Stimulated activated CD4-positive, alpha-beta T cell treated with anti-CD3 and anti-CD28 coated beads, Interleukin-1b, Interleukin-23, amount 100 ng/mL, for 48 hours (primary cell): ENCODE measurements around the gene DDX5.
A peak's percentile ranks its signal among the peaks of the same experiment; 100 is the strongest.
"Not testable (repeated sequence)": the region's sequence is repeated elsewhere in the genome, so short reads cannot be mapped to it uniquely, and the experiment has no call there.

Experiments used
- DNase-seq: peaks from one replicate; pipeline ENCODE4 v3.0.0-alpha.2; 2020

DDX5 gene

GRCh38 chr17:64491034-64491860 is 14.8 kb downstream of the DDX5 start:
- DNase-seq, result peak; percentile 50

GRCh38 chr17:64488301-64488700 is 17.8 kb downstream of the DDX5 start:
- DNase-seq, result no peak

DNA sequence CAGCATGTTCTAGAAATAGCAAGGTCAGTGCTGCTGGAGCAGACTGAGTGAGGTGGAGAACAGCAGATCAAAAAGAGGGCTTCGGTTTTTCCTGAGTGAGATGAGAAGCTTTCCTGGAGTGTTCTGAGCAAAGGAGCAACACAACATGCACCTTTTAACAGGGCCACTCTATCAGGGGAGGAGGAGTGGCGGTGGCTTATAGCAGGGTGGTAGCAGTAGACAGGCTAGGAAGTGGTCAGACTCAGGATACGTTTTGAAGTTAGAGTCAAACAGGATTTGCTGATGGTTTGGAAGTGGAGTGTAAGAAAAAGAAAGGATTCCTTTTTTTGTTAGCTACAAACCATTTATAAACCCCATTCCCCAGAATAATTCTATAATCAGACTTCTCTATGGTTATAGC is 21.7 kb downstream of the DDX5 start:
- DNase-seq, result no peak

DNA sequence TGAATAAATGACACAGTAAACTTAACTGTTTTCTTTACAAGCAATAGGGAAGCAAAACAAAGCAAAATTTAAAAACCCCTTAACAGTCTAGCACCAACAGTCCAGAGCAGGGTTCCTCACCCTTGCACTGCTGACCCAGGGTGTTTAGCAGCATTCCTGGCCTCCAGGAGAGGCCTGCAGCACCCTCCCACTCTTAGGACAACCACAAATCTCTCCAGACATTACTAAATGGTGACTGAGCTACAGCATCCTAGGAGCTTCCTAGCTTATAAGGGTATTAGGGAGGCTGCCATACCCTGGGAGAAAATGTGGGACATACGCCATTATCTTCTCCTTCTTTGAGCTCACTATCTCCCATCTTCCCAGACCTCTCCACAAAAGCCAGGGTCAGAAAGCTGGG is 25.1 kb downstream of the DDX5 start:
- no peak for DNase-seq

DNA sequence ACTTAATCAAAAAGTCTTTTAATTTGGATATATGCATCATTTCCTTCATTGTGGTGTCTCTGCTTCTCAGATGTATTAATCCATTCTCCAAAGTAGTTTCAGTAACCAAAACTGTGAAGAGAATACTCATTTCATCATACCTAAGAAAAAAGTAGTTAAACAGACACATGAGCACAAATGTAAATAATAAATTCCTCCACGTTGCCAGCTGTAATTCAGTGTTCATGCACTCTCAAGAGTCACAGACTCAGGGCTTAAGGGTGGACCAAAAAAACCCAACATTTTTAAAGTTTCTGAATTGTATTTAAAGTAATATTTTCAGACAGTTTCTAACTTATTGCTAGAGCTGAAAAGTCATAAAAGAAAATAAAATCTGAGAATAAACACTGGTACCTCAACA is 28.2 kb downstream of the DDX5 start:
- DNase-seq, result no peak

- no peak for DNase-seq
These were observed 33.5 kb downstream of the DDX5 start for GRCh38 chr17:64472564-64472963.

GRCh38 chr17:64471440-64471839 is 34.6 kb downstream of the DDX5 start:
- no peak for DNase-seq

DNA sequence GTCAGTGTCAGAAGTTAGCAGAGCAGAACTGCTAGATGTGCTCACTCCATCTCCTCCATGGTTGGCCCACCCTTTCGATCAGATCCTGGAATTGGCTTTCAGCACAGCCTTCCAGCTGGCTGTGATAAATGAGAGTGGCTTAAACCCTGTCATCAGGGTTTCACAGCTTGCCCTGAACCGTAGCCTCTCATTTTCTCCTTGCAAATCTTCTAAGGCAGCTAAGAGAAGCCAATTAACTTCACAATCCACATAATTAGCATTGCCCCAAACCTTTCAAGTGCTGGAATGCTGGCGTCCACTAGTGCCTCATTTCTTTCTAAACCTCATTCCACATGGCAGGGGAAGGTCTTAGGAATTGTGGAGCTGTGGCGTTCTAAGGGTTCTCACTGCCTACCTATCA is 35.5 kb downstream of the DDX5 start:
- DNase-seq, result no peak

- DNase-seq, result not testable (repeated sequence)
These were observed 39.3 kb downstream of the DDX5 start for GRCh38 chr17:64466834-64467233.

DNA sequence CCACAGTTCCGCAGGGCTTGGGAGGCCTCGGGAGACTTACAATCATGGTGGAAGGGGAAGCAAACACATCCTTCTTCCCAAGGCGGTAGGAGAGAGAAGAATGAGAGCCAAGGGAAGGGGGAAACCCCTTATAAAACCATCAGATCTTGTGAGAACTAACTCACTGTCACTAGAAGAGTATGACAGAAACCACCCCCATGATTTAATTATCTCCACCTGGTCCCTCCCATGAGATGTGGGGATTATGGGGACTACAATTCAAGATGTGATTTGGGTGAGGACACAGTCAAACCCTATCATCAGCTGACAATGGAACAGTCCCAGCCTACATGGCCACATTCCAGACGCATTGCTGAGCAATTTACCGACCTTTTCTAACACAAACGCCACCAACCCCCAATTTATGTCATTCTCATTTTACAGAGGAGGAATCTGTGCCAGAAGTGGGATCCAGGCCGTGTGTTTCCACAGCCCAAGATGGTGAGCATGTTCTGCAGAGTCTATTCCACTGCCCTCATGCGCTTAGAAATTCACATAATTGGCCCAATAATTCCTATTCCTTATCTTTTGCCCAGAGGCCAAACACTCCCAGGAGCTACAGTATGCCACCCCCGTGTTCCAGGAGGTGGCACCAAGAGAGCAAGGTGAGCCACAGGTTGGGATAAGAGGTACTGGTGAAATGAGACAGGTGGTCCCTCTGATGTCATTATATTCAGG is 39.9 kb downstream of the DDX5 start:
- no peak for DNase-seq

GRCh38 chr17:64461788-64462187 is 44.3 kb downstream of the DDX5 start:
- no peak for DNase-seq

DNA sequence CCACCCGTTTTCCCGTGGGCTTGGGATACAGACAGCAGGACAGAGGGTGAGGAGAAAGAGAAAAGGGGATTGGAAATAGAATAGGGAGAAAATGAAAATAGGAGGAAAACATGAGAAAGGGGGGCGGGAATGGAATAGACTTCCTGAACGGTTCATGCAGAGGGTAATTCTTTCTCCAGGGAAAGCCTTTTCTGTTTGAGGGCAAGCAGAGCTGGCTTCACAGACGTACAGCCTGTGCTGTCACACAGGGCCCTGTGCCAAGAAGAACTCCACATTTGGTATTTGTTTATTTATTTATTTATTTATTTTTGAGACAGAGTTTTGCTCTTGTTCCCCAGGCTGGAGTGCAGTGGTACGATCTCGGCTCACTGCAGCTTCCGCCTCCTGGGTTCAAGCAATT is 45.1 kb downstream of the DDX5 start:
- no peak for DNase-seq

GRCh38 chr17:64459818-64460217 is 46.3 kb downstream of the DDX5 start:
- not testable (repeated sequence) for DNase-seq

- DNase-seq, result no peak
These were observed 46.8 kb downstream of the DDX5 start for GRCh38 chr17:64459284-64459747.

DNA sequence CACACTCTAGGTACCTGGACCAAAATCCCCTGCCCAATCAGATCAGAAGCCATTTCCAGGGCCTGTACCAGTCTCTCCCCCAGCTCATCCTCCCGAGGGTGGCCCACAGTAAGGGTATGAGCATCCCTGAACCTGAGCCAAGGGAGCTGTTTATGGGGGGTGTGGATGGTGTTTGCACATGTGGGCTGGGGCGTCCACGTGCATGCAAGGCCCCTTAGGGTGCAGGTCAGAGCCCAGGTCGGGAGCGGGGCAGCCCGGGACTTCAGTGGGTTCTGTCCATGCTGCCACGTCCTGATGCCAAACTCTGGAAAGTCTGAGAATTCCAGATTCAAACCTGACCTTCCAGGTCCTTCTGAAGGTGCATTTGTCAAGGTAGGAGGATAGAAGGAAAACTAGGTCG is 47.3 kb downstream of the DDX5 start:
- DNase-seq, result no peak

DNA sequence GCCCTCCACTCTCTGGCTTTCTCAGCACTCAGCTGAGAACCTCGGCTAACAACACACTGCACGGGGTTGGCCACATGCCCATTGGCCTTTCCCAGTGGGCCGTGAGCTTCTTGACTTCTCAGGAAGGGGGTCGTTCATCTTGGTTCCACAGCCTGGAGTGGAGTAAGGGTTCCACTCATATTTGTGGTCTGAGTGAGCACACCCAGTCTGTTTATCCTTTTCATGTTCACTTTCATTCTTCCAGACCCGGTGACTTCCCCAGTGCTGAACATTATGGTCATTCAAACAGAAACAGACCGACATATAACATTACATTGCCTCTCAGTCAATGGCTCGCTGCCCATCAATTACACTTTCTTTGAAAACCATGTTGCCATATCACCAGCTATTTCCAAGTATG is 48.9 kb downstream of the DDX5 start:
- DNase-seq, result no peak

DNA sequence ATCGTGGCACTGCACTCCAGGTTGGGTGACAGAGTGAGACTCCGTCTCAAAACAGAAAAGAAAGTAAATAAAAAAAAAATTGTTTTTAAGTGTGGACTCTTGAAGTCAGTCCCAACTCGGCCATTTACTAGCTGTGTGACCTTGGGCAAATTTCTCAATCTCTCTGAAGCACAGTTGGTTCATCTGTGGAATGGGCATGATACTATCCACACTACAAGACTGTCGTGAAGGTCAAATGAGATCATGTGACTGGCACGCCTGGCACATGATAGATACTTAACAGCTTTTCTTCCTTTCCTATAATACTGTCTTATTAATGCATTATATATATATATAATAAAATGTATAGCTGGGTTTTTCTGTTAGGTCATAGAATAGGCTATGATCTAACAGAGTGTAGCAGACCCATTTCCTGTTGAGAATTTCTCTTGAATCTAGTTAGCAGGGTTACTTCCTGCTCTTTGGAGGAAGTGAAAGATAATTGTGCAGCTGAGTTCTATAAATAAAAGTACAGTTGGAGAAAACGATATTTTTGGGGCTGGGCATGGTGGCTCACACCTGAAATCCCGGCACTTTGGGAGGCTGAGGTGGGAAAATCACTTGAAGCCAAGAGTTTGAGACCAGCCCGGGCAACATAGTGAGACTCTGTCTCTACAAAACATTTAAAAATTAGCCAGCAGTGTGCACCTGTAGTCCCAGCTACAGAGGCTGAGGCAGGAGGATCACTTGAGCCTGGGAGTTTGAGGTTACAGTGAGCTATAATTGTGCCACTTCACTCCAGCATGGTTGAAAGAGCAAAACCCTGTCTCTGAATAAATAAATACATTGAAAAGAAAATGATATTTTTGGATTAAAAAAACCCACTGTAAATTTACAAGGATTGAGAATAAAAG is 49.9 kb downstream of the DDX5 start:
- DNase-seq, result no peak

GRCh38 chr17:64449545-64449944 is 56.5 kb downstream of the DDX5 start:
- DNase-seq, result no peak

DNA sequence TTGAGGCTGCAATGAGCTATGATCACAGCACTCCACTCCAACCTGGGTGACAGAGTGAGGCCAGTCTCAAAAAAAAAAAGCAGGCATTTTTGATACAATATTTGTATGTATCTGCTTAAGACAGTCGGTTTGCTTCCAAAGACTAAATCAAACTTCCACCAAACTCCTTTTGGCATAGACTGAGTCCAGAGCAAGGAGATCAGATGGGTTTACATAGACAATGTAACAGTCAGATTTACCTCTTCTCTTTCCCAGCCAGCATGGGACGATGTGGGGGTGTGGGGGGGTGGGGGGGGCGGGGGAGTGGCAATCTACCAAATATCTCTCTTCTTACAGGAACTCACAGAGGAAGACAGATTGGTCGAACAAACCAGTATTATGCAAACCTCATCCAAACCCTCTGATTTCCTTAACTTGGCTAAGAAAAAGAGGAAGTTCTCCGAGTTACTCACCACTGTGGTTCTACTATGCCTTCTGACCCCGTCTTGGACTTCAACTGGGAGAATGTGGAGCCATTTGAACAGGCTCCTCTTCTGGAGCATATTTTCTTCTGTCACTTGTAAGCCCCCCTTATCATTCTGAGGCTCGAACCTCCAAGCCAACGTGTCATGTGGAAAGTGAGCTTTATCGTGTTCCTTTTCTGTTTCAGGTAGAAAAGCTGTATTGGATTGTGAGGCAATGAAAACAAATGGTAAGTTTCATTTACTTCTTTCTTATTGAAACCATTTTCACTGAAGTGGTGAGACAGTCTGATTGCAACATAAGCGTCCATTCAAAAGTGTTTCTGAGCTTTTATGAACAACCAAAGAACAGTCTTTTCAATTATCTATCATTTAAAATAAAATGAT is 57.2 kb downstream of the DDX5 start, which contains the start of gene MILR1:
MILR1 (plus strand) TSS at position 451 of the 848 bp plus-strand sequence; CDS start at position 505, 54 bp downstream.
- DNase-seq, result no peak
